HUES48 (cell line): ENCODE measurements around the gene KLHL12.
A peak's percentile ranks its signal among the peaks of the same experiment; 100 is the strongest.

ENCODE experiments used
- H3K27ac ChIP-seq: one replicate; pipeline ENCODE4 v1.7.0; 2013; ENCODE audit warnings: low read depth, low read length, inconsistent platforms
- H3K27me3 ChIP-seq: 2 replicates; pipeline ENCODE4 v1.6.1; 2013; ENCODE audit warnings: mild to moderate bottlenecking, low read length; ENCODE audit not compliant: control insufficient read depth, insufficient read depth
- H3K36me3 ChIP-seq: 2 replicates; pipeline ENCODE4 v1.6.1; 2013; ENCODE audit warnings: low read length; ENCODE audit not compliant: control insufficient read depth, insufficient read depth
- H3K4me1 ChIP-seq: 2 replicates; pipeline ENCODE4 v1.6.1; 2013; ENCODE audit warnings: mild to moderate bottlenecking, low read length; ENCODE audit not compliant: control insufficient read depth, insufficient read depth
- H3K4me3 ChIP-seq: 2 replicates; pipeline ENCODE4 v1.5.1; 2013; ENCODE audit warnings: mild to moderate bottlenecking, low read depth, low read length
- H3K9ac ChIP-seq: 2 replicates; pipeline ENCODE4 v1.6.1; 2013; ENCODE audit warnings: mild to moderate bottlenecking, low read depth, low read length, moderate library complexity
- H3K9me3 ChIP-seq: 2 replicates; pipeline ENCODE4 v1.6.1; 2013; ENCODE audit warnings: low read length; ENCODE audit not compliant: control insufficient read depth, insufficient read depth

Gene KLHL12

DNA sequence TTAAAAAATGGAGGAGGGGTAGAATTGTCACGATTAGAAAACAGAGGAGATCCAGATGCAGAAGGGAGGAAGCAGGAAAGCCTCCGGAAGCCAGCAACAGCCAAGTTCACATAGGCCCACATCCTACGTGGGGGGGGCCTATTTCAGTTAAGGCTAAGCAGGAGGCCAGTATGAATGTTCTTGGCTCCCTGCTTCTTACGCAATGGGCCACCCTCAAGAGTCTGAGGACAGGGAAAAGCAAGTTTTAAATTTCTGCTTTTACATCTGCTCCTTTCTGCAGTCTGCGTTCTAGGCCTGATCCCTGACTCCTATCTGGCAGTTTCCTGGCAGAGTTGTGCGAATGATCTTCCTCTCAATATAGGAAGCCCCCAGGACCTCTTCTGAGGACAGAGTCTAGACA, 68.7 kb downstream of the KLHL12 start:
- Histone ChIP-seq H3K27ac (no peak overlapping the region), H3K9me3 (no peaks in the 10 kb centered on the region), H3K36me3 (peaks cover 43% of the 10 kb centered on the region), H3K27me3 (no peaks in the 10 kb centered on the region), H3K4me3 (no peak overlapping the region), H3K9ac (no peak overlapping the region), H3K4me1 (peaks cover 7% of the 10 kb centered on the region; the same call in 1 of the 2 replicates)

DNA sequence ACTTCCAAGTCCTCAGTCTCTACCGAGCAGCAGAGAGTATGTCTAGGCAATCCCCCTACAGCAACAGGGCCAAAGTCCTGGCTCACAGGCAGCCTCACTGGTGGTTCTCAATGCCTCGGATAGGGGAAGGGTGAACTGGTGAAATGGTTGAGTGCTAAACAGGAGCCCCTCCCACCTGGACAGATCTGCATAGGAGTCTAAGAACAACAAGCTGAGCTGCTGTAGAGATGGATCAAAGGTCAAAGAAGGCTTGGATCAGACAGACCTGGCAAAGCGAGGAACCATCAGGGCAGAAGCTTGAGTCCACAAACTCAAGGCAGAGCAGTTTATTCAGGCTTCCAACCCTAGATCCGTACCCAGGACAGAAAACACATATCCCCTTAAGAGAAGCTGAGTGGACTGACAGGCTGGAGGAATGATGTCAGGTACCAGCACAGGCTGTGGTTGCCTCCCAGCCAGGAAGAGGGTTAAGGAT, 69.9 kb downstream of the KLHL12 start:
- H3K4me1 ChIP-seq, result peaks cover 2% of the 10 kb centered on the region; the same call in 1 of the 2 replicates
- no peak overlapping the region for H3K9ac ChIP-seq
- H3K27ac ChIP-seq, result no peak overlapping the region
- no peaks in the 10 kb centered on the region for H3K27me3 ChIP-seq
- peaks cover 52% of the 10 kb centered on the region for H3K36me3 ChIP-seq
- H3K9me3 ChIP-seq, result no peaks in the 10 kb centered on the region
- no peak overlapping the region for H3K4me3 ChIP-seq

DNA sequence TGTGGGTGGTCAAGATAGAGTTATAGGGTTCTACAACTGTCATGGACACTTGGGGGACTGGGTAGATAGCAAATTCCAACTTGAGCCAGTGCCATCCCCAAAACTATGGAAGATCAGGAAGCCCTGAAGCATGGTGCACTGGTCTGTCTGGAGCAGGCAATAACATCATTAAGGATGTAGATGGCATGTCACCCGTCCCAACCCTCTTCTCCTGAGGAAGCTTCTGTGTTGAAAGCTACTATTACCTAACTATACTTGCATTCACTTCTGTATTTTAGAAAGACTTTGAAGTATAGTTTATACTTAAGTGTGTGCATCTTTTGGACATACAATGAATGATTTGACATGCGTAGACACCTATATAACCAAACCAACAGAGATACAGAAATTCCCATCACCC, 71.0 kb downstream of the KLHL12 start:
- no peak overlapping the region for H3K9ac ChIP-seq
- no peak overlapping the region for H3K4me3 ChIP-seq
- peaks cover 58% of the 10 kb centered on the region for H3K36me3 ChIP-seq
- H3K27ac ChIP-seq, result no peak overlapping the region
- H3K4me1 ChIP-seq, result no peaks in the 10 kb centered on the region
- no peaks in the 10 kb centered on the region for H3K27me3 ChIP-seq
- no peaks in the 10 kb centered on the region for H3K9me3 ChIP-seq

DNA sequence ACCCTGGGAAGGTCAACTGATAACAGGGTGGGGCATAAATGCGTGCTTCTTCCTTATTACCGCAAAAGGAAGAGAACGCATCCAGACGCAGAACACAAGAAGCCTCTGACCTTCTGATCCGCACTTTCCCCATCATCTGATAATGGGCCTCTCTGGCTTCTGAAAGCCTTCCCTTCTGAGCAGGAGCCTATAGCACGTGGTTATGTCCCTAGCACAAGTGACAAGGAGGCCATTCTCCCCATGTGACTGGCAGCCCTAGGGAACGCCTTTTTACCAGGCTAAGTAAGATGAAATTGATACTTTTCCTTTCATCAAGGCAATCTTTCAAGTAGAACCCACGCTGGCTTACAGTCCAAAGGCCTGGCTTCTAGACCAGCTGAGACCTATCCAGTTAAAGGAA, 72.2 kb downstream of the KLHL12 start:
- Histone ChIP-seq H3K9me3 (no peaks in the 10 kb centered on the region), H3K27me3 (no peaks in the 10 kb centered on the region), H3K9ac (no peak overlapping the region), H3K4me1 (no peaks in the 10 kb centered on the region), H3K36me3 (peaks cover 66% of the 10 kb centered on the region), H3K27ac (no peak overlapping the region), H3K4me3 (no peak overlapping the region)

DNA sequence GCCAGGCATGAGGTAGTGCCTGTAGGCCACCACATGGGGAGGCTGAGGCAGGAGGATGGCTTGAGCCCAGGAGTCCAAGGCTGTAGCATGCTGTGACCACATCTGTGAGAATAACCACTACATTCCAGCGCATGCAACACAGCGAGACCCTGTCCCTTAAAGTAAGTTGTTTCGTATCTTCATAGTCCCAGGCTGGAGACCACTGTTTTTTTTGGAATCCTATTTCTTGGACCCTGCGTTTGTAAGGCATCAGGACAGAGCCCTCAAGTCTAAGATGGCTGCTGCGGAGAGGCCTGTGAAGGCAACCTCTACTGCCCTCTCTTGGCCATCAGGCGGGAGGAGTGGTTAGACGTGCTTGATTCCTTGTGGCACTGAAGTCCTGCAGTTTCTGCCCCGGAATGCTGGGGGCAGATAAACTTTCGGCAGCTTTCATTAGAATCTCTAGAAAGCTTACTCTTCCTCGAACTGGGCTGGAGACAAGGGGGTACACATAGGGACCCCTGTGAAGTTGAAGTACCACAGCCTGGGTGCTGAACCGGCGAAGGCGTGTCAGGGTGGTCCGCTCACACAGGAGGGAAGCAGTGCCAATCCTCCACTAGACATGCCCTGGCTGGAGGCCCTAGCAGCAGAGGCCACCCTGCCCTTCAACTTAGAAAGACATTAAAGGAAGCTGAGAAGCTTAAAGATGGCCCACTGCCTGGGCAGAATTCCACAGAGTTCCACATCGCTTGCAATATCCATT, 74.7 kb downstream of the KLHL12 start:
- Histone ChIP-seq H3K9ac (no peak overlapping the region), H3K4me1 (no peaks in the 10 kb centered on the region)

DNA sequence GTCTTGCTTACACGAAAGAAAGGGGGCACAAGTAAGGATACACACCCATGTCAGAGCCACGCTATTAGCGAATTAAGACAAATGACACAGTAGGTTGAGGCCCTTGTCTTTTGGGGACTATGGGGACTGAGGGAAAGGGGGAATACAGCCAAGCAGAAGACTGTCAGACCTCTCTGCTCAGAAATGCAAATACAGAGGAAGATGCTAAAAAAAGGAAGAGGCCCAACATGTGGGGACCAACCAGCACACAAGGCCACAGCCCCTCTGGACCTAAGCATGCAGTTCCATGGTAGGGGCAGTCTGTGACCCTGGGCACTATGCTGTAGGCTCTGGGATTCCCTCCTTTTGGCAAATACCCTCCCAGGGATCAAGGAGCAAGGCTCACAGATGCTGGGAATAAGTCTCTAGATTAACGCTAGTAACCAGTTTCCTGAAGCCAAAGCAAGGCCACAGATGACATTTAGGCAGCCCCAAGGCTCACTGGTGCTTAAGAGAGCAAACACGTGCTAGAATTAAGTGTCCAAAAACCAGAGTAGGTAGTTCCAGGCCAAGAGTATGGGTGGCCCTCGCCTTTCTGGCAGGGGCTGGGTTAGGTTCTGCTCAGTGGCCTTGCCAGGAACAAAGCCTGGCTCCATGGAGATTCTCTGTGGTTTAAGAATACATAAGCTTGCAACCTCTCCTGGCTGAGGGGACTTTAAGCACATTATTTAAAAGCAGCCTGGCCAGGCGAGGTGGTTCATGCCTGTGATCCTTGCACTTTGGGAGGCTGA, 76.3 kb downstream of the KLHL12 start:
- H3K36me3 ChIP-seq, result peaks cover 40% of the 10 kb centered on the region
- no peak overlapping the region for H3K9ac ChIP-seq
- H3K27me3 ChIP-seq, result no peaks in the 10 kb centered on the region
- H3K9me3 ChIP-seq, result no peaks in the 10 kb centered on the region
- H3K27ac ChIP-seq, result no peak overlapping the region
- no peaks in the 10 kb centered on the region for H3K4me1 ChIP-seq
- no peak overlapping the region for H3K4me3 ChIP-seq

More for the DNA sequence above, 74.7 kb downstream of the KLHL12 start:
- peak overlapping the region; percentile 21 for H3K27ac ChIP-seq
- no peak overlapping the region for H3K4me3 ChIP-seq
- H3K36me3 ChIP-seq, result peaks cover 55% of the 10 kb centered on the region
- H3K27me3 ChIP-seq, result no peaks in the 10 kb centered on the region
- H3K9me3 ChIP-seq, result no peaks in the 10 kb centered on the region

DNA sequence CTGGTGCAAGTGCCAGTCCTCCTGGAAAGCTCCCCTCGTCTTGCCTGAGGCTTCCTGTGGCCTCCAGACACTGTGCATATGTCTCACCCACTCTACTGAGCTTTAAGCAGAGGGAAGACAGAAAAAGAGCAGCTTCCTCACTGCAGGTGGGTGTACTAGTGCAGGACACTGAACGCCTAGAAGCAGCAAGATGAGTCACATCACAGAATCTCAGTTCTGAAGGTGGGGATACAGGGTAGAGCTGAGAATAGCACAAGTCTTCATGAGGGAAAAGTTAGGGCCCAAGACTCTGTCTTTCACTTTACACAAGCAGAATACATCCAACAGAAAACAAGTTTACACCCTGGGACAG, 78.9 kb downstream of the KLHL12 start:
- no peaks in the 10 kb centered on the region for H3K9me3 ChIP-seq
- H3K4me3 ChIP-seq, result no peak overlapping the region
- peaks cover 29% of the 10 kb centered on the region for H3K36me3 ChIP-seq
- no peak overlapping the region for H3K9ac ChIP-seq
- H3K27ac ChIP-seq, result no peak overlapping the region
- no peaks in the 10 kb centered on the region for H3K27me3 ChIP-seq
- 0 out of 2 replicates have a peak, but pooled peaks cover 4% of the 10 kb centered on the region for H3K4me1 ChIP-seq

DNA sequence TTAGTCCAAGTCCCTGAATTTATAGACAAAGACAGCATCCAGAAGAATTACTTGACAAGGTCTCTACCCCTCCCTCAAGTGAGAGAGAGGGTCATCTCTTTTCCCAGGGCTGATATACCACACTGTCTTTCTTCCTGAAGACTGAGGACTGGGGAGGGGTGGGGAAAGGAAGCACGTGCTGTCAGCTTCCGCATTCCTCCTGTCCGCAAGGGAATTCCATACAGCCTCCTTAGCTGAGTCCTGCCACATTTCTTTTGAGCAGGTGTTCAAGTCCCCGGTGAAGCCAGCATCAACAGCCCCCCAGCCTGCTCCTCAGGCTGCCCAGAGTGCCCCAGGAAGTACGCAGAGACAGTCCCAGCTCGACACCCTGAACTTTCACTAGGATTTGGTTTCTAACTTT, 82.1 kb downstream of the KLHL12 start:
- H3K36me3 ChIP-seq, result peaks cover 7% of the 10 kb centered on the region; the same call in 1 of the 2 replicates
- no peaks in the 10 kb centered on the region for H3K9me3 ChIP-seq
- H3K27me3 ChIP-seq, result no peaks in the 10 kb centered on the region
- H3K4me3 ChIP-seq, result no peak overlapping the region
- H3K4me1 ChIP-seq, result 0 out of 2 replicates have a peak, but pooled peaks cover 4% of the 10 kb centered on the region
- H3K27ac ChIP-seq, result no peak overlapping the region
- no peak overlapping the region for H3K9ac ChIP-seq

DNA sequence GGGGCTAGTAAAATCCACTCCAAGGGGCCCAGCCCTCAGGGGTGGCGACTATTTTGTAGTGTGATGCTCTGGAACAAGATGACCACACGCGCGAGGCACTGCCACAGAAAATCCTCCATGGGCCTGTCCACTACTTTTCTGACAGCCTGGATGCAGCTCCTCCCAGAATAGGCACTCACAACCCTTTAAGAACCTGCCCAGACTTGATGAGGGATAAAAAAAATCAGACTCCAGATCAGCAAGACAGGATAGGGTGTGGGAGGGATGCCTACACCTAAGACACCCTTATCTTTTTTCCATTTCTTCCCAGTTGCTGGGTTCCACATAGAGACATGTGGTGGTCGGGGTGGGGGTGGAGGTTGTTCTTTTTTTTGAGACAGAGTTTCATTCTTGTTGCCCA, 82.8 kb downstream of the KLHL12 start:
- H3K27me3 ChIP-seq, result no peaks in the 10 kb centered on the region
- no peak overlapping the region for H3K9ac ChIP-seq
- H3K36me3 ChIP-seq, result 0 out of 2 replicates have a peak, but pooled peaks cover under 1% of the 10 kb centered on the region
- 0 out of 2 replicates have a peak, but pooled peaks cover 4% of the 10 kb centered on the region for H3K4me1 ChIP-seq
- no peak overlapping the region for H3K27ac ChIP-seq
- no peak overlapping the region for H3K4me3 ChIP-seq
- H3K9me3 ChIP-seq, result no peaks in the 10 kb centered on the region

DNA sequence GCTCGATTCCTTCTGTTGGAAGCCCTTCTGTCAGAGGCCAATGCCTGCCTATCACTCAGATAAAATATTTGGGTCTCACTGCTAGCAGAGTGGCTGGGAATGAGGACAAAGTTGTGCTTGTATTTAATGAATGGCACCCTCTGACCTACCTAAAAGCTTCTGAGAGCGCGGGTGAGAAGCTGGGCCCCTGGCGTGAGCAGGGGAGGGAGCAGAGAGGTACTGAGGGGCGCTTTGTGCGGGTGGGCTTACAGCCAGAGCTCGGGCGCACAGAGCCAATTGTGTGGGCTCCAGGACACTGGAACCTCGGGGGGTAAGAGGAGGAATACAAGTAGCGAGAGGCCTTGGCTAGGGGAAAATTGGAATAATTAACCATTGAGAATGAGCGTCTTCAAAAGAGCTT, 84.0 kb downstream of the KLHL12 start:
- H3K9ac ChIP-seq, result no peak overlapping the region
- H3K36me3 ChIP-seq, result no peaks in the 10 kb centered on the region
- no peaks in the 10 kb centered on the region for H3K27me3 ChIP-seq
- H3K4me1 ChIP-seq, result 0 out of 2 replicates have a peak, but pooled peaks cover 4% of the 10 kb centered on the region
- no peaks in the 10 kb centered on the region for H3K9me3 ChIP-seq
- H3K27ac ChIP-seq, result no peak overlapping the region
- H3K4me3 ChIP-seq, result no peak overlapping the region
